ENCODE results near the gene REL.

REL gene

GRCh38 chr2:60852282-60852860, 29.0 kb upstream of the REL start:
- no peak overlapping the region for H2AFZ ChIP-seq (ENCODE audit: low read depth, low read length)
- H3K9me3 ChIP-seq (ENCODE audit: insufficient read depth, low read length, severe bottlenecking), result no peaks in the 10 kb centered on the region
- no peaks in the 10 kb centered on the region for H3K36me3 ChIP-seq (ENCODE audit: insufficient read depth, low read length)
- no peaks in the 10 kb centered on the region for H4K20me1 ChIP-seq (ENCODE audit: insufficient read depth, low read length)
- ATAC-seq (ENCODE audit: insufficient read depth, low read depth), result no peak
- no peak overlapping the region for H3K4me2 ChIP-seq (ENCODE audit: insufficient read depth, low read length)
- H3K27me3 ChIP-seq (ENCODE audit: insufficient read depth, low read length, poor library complexity), result no peaks in the 10 kb centered on the region
- H3K4me1 ChIP-seq (ENCODE audit: insufficient read depth, low read length), result no peaks in the 10 kb centered on the region
- no peak overlapping the region for H3K9ac ChIP-seq (ENCODE audit: low read depth, low read length)
- no peak overlapping the region for H3K4me3 ChIP-seq (ENCODE audit: low read depth in 1 of 2, low read length in 2 of 2)
- DNase-seq, result no peak
- TF ChIP-seq CTCF (IDR thresholded peaks at IDR 0.05; ENCODE audit: borderline replicate concordance, extremely low read depth, low read length, poor library complexity, severe bottlenecking) (no peak), EZH2 (IDR thresholded peaks at IDR 0.05; ENCODE audit: borderline replicate concordance, low read depth, low read length, severe bottlenecking) (no peak)
- no peaks in the 10 kb centered on the region for H3K79me2 ChIP-seq (ENCODE audit: insufficient read depth, low read length)
- no peak overlapping the region for H3K27ac ChIP-seq (ENCODE audit: low read length)

- DNase-seq (no peak), ATAC-seq (ENCODE audit: insufficient read depth, low read depth) (no peak)
- Histone ChIP-seq H3K4me1 (ENCODE audit: insufficient read depth, low read length) (no peaks in the 10 kb centered on the region), H3K79me2 (ENCODE audit: insufficient read depth, low read length) (no peaks in the 10 kb centered on the region), H3K9me3 (ENCODE audit: insufficient read depth, low read length, severe bottlenecking) (no peaks in the 10 kb centered on the region), H4K20me1 (ENCODE audit: insufficient read depth, low read length) (no peaks in the 10 kb centered on the region), H3K9ac (ENCODE audit: low read depth, low read length) (no peak overlapping the region), H3K36me3 (ENCODE audit: insufficient read depth, low read length) (no peaks in the 10 kb centered on the region), H3K27me3 (ENCODE audit: insufficient read depth, low read length, poor library complexity) (no peaks in the 10 kb centered on the region), H3K4me2 (ENCODE audit: insufficient read depth, low read length) (no peak overlapping the region), H3K4me3 (ENCODE audit: low read depth in 1 of 2, low read length in 2 of 2) (no peak overlapping the region), H3K27ac (ENCODE audit: low read length) (no peak overlapping the region), H2AFZ (ENCODE audit: low read depth, low read length) (no peak overlapping the region)
- TF ChIP-seq CTCF (IDR thresholded peaks at IDR 0.05; ENCODE audit: borderline replicate concordance, extremely low read depth, low read length, poor library complexity, severe bottlenecking), result no peak
- no peak for TF ChIP-seq EZH2 (IDR thresholded peaks at IDR 0.05; ENCODE audit: borderline replicate concordance, low read depth, low read length, severe bottlenecking)
Measured at GRCh38 chr2:60853531-60853930, 27.8 kb upstream of the REL start.

GRCh38 chr2:60855989-60856669, 25.2 kb upstream of the REL start:
- Histone ChIP-seq H3K36me3 (ENCODE audit: insufficient read depth, low read length) (no peaks in the 10 kb centered on the region), H3K79me2 (ENCODE audit: insufficient read depth, low read length) (no peaks in the 10 kb centered on the region), H3K4me3 (ENCODE audit: low read depth in 1 of 2, low read length in 2 of 2) (no peak overlapping the region), H3K4me2 (ENCODE audit: insufficient read depth, low read length) (no peak overlapping the region), H3K9ac (ENCODE audit: low read depth, low read length) (no peak overlapping the region), H3K27ac (ENCODE audit: low read length) (no peak overlapping the region), H3K9me3 (ENCODE audit: insufficient read depth, low read length, severe bottlenecking) (no peaks in the 10 kb centered on the region), H2AFZ (ENCODE audit: low read depth, low read length) (no peak overlapping the region), H3K4me1 (ENCODE audit: insufficient read depth, low read length) (no peaks in the 10 kb centered on the region), H3K27me3 (ENCODE audit: insufficient read depth, low read length, poor library complexity) (no peaks in the 10 kb centered on the region), H4K20me1 (ENCODE audit: insufficient read depth, low read length) (no peaks in the 10 kb centered on the region)
- DNase-seq (no peak), ATAC-seq (ENCODE audit: insufficient read depth, low read depth) (no peak)
- no peak for TF ChIP-seq CTCF (IDR thresholded peaks at IDR 0.05; ENCODE audit: borderline replicate concordance, extremely low read depth, low read length, poor library complexity, severe bottlenecking)
- no peak for TF ChIP-seq EZH2 (IDR thresholded peaks at IDR 0.05; ENCODE audit: borderline replicate concordance, low read depth, low read length, severe bottlenecking)

Data from DND-41 (cell line).